ENCODE data around the gene PCYT1B.
"Not testable (repeated sequence)": the region's sequence is repeated elsewhere in the genome, so short reads cannot be mapped to it uniquely, and the experiment has no call there.

The PCYT1B gene

GRCh38 chrX:24647257-24648058 is at the start of gene PCYT1B:
Gene PCYT1B (minus strand): TSS chrX:24647347. CDS start chrX:24647105, 242 bp downstream.
- DNase-seq (ENCODE audit: low read depth in 2 of 2) = peak; percentile 35 to 40

- DNase-seq (ENCODE audit: low read depth in 2 of 2) = no peak
These were observed 49.1 kb upstream of the PCYT1B start for GRCh38 chrX:24696294-24696693.

GRCh38 chrX:24694825-24695224 is 47.7 kb upstream of the PCYT1B start:
- DNase-seq (ENCODE audit: low read depth in 2 of 2) = no peak

- peak; percentile 72 to 77 for DNase-seq (ENCODE audit: low read depth in 2 of 2)
These were observed 46.5 kb upstream of the PCYT1B start, which contains the start of gene POLA1 for GRCh38 chrX:24693453-24694202. Gene POLA1 (plus strand): TSS chrX:24693918. CDS start chrX:24693962, 44 bp downstream.

- no peak for DNase-seq (ENCODE audit: low read depth in 2 of 2)
These were observed 45.2 kb upstream of the PCYT1B start for GRCh38 chrX:24692305-24692704.

GRCh38 chrX:24684048-24684447 is 36.9 kb upstream of the PCYT1B start:
- no peak for DNase-seq (ENCODE audit: low read depth in 2 of 2)

- DNase-seq (ENCODE audit: low read depth in 2 of 2) = peak; percentile 21 to 26
These were observed 35.7 kb upstream of the PCYT1B start for GRCh38 chrX:24682739-24683432.

- no peak for DNase-seq (ENCODE audit: low read depth in 2 of 2)
These were observed 29.4 kb upstream of the PCYT1B start for GRCh38 chrX:24676403-24677024.

- no peak for DNase-seq (ENCODE audit: low read depth in 2 of 2)
These were observed 26.3 kb upstream of the PCYT1B start for GRCh38 chrX:24673424-24673823.

- DNase-seq (ENCODE audit: low read depth in 2 of 2) = no peak
These were observed 25.6 kb upstream of the PCYT1B start for GRCh38 chrX:24672701-24673190.

- no peak for DNase-seq (ENCODE audit: low read depth in 2 of 2)
These were observed 21.0 kb upstream of the PCYT1B start for GRCh38 chrX:24668111-24668510.

GRCh38 chrX:24662352-24662751 is 15.2 kb upstream of the PCYT1B start:
- no peak for DNase-seq (ENCODE audit: low read depth in 2 of 2)

- no peak for DNase-seq (ENCODE audit: low read depth in 2 of 2)
These were observed 14.1 kb upstream of the PCYT1B start for GRCh38 chrX:24661292-24661691.

GRCh38 chrX:24659646-24660045 is 12.5 kb upstream of the PCYT1B start:
- DNase-seq (ENCODE audit: low read depth in 2 of 2) = no peak

- no peak for DNase-seq (ENCODE audit: low read depth in 2 of 2)
These were observed 12.0 kb upstream of the PCYT1B start for GRCh38 chrX:24659106-24659505.

GRCh38 chrX:24658421-24658820 is 11.3 kb upstream of the PCYT1B start:
- no peak for DNase-seq (ENCODE audit: low read depth in 2 of 2)

GRCh38 chrX:24657671-24658386 is 10.7 kb upstream of the PCYT1B start:
- no peak for DNase-seq (ENCODE audit: low read depth in 2 of 2)

GRCh38 chrX:24655679-24656078 is 8.5 kb upstream of the PCYT1B start:
- not testable (repeated sequence) for DNase-seq (ENCODE audit: low read depth in 2 of 2)

- DNase-seq (ENCODE audit: low read depth in 2 of 2) = no peak
These were observed 4.6 kb upstream of the PCYT1B start for GRCh38 chrX:24651783-24652182.

- DNase-seq (ENCODE audit: low read depth in 2 of 2) = no peak
These were observed 1.3 kb upstream of the PCYT1B start for GRCh38 chrX:24648495-24648894.

- no peak for DNase-seq (ENCODE audit: low read depth in 2 of 2)
These were observed 383 bp downstream of the PCYT1B start for GRCh38 chrX:24646745-24647182.

Data from stimulated activated CD4-positive, alpha-beta T cell treated with anti-CD3 and anti-CD28 coated beads, Interleukin-15, amount 100 ng/mL, for 48 hours (primary cell).